OCI-LY7 (cell line): ENCODE data around the gene NPHS1. TPM values are rescaled to one million over a fixed set of nuclear protein-coding genes. Genes with fewer than 3 reads are reported as not detected.

Experiments
- BruUV-seq: library from RNA; stranded (reverse); fragments of 400-500 nt; replicated peaks from 2 replicates; lab custom pipeline; 2021; lab: Mats Ljungman, UMichigan
- CTCF ChIA-PET: fragments of 300-600 bp; sonication (Branson Sonifier 250); formaldehyde crosslinking; loops from one replicate; lab custom pipeline; 2022; ENCODE audit warnings: antibody characterized with exemption; ENCODE audit not compliant: unreplicated experiment; lab: Charles Lee
- POLR2A ChIA-PET: fragments of 300-600 bp; sonication (Branson Sonifier 250); formaldehyde crosslinking; loops from one replicate; lab custom pipeline; 2022; ENCODE audit warnings: antibody characterized with exemption; lab: Charles Lee
- DNase-seq: peaks from one replicate; pipeline ENCODE4 v3.0.0-alpha.2; 2015; ENCODE audit warnings: low spot score
- H2AFZ ChIP-seq: fragments of 200-600 bp; sonication (generic), shearing (Covaris generic); 2 replicates; pipeline ENCODE4 v1.6.1; 2014; ENCODE audit warnings: mild to moderate bottlenecking, antibody characterized with exemption, low read length, moderate library complexity
- H3K27ac ChIP-seq: fragments of 200-600 bp; sonication (generic); 2 replicates; pipeline ENCODE4 v1.5.1; 2014; ENCODE audit warnings: mixed run types, low read depth, mild to moderate bottlenecking, moderate library complexity, low read length, inconsistent platforms; ENCODE audit not compliant: poor library complexity, severe bottlenecking
- H3K36me3 ChIP-seq: fragments of 200-600 bp; sonication (generic); 2 replicates; pipeline ENCODE4 v1.6.1; 2014; ENCODE audit warnings: mild to moderate bottlenecking, antibody characterized with exemption, low read length, moderate library complexity, mixed read lengths; ENCODE audit not compliant: insufficient read depth
- H3K4me1 ChIP-seq: fragments of 200-600 bp; sonication (generic); 2 replicates; pipeline ENCODE4 v1.5.1; 2014; ENCODE audit warnings: mild to moderate bottlenecking, low read length; ENCODE audit not compliant: insufficient read depth, poor library complexity, severe bottlenecking
- H3K4me2 ChIP-seq: fragments of 200-600 bp; sonication (generic); 2 replicates; pipeline ENCODE4 v1.6.1; 2014; ENCODE audit warnings: mild to moderate bottlenecking, low read length
- H3K4me3 ChIP-seq: fragments of 200-600 bp; sonication (generic); 2 replicates; pipeline ENCODE4 v1.5.1; 2014; ENCODE audit warnings: mild to moderate bottlenecking, low read depth, low read length; ENCODE audit not compliant: poor library complexity, severe bottlenecking
- H3K79me2 ChIP-seq: fragments of 200-600 bp; sonication (generic); 2 replicates; pipeline ENCODE4 v1.6.1; 2016; ENCODE audit warnings: low read depth, mild to moderate bottlenecking, low read length, moderate library complexity, mixed read lengths; ENCODE audit not compliant: insufficient read depth
- H3K9me2 ChIP-seq: fragments of 200-600 bp; sonication (generic); 2 replicates; pipeline ENCODE4 v1.6.1; 2016; ENCODE audit warnings: mild to moderate bottlenecking, low read length, mixed read lengths; ENCODE audit not compliant: insufficient read depth
- H3K9me3 ChIP-seq: fragments of 200-600 bp; sonication (generic); 2 replicates; pipeline ENCODE4 v1.6.1; 2014; ENCODE audit warnings: mild to moderate bottlenecking, mixed run types, low read length, mixed read lengths
- H4K20me1 ChIP-seq: fragments of 200-600 bp; sonication (generic); 2 replicates; pipeline ENCODE4 v1.6.1; 2014; ENCODE audit warnings: mild to moderate bottlenecking, antibody characterized with exemption, low read length, moderate library complexity, mixed read lengths; ENCODE audit not compliant: insufficient read depth
- CTCF ChIP-seq: fragments of 200-600 bp; sonication (generic); conservative IDR thresholded peaks from 2 replicates; pipeline ENCODE4 v1.5.1; 2014; ENCODE audit warnings: mild to moderate bottlenecking, antibody characterized with exemption, low read length, moderate library complexity, mixed read lengths
- EZH2phosphoT487 ChIP-seq: fragments of 200-600 bp; sonication (generic); IDR thresholded peaks from 2 replicates; pipeline ENCODE4 v1.6.1; 2018; ENCODE audit warnings: low read depth, borderline replicate concordance, mild to moderate bottlenecking, mixed run types, antibody characterized with exemption, low read length, moderate library complexity, mixed read lengths
- intact Hi-C: fragments of 100-400 bp; cut with micrococcal nuclease; formaldehyde crosslinking; loops from one replicate; pipeline ENCODE4 v1.10.0; 2022; ENCODE audit not compliant: unreplicated experiment
- total RNA-seq, 2 experiments: library from RNA; depleted of rRNA in 1 of 2; stranded (reverse); fragments of >200 nt in 1 of 2; shearing (Covaris generic) in 1 of 2; gene quantifications; 2 replicates each; pipeline ENCODE4 v1.2.3, GENCODE V29; 2014 to 2022

The NPHS1 gene
- total RNA-seq, 2 experiments from 2014 or later = not detected

- Histone ChIP-seq H3K36me3 (no peaks in the 10 kb centered on the region), H3K4me1 (peaks cover 7% of the 10 kb centered on the region), H3K4me3 (no peak overlapping the region), H3K9me3 (no peaks in the 10 kb centered on the region), H3K79me2 (no peaks in the 10 kb centered on the region), H3K4me2 (no peak overlapping the region), H2AFZ (no peak overlapping the region), H4K20me1 (no peaks in the 10 kb centered on the region), H3K9me2 (no peaks in the 10 kb centered on the region), H3K27ac (no peak overlapping the region)
- intact Hi-C loops = no loop called here
- ChIA-PET POLR2A (no interaction called here), CTCF (no interaction called here)
- no peak for DNase-seq
- BruUV-seq = no TSS peak
- TF ChIP-seq CTCF (peak; percentile 52; the same call in 1 of the 2 replicates), EZH2phosphoT487 (no peak)
Observed at GRCh38 chr19:35851213-35852028, 883 bp downstream of the NPHS1 start.

GRCh38 chr19:35848919-35849505 lies 3.3 kb downstream of the NPHS1 start:
- no peaks in the 10 kb centered on the region for H4K20me1 ChIP-seq
- no peaks in the 10 kb centered on the region for H3K4me1 ChIP-seq
- H3K36me3 ChIP-seq = no peaks in the 10 kb centered on the region
- TF ChIP-seq EZH2phosphoT487 (no peak), CTCF (no peak)
- no peaks in the 10 kb centered on the region for H3K79me2 ChIP-seq
- H3K4me2 ChIP-seq = no peak overlapping the region
- BruUV-seq = no TSS peak
- no peaks in the 10 kb centered on the region for H3K9me3 ChIP-seq
- H2AFZ ChIP-seq = no peak overlapping the region
- no peak overlapping the region for H3K27ac ChIP-seq
- POLR2A ChIA-PET = no interaction called here
- no peak overlapping the region for H3K4me3 ChIP-seq
- no peaks in the 10 kb centered on the region for H3K9me2 ChIP-seq
- no peak for DNase-seq
- intact Hi-C loops = no loop called here
- CTCF ChIA-PET = no interaction called here

DNA sequence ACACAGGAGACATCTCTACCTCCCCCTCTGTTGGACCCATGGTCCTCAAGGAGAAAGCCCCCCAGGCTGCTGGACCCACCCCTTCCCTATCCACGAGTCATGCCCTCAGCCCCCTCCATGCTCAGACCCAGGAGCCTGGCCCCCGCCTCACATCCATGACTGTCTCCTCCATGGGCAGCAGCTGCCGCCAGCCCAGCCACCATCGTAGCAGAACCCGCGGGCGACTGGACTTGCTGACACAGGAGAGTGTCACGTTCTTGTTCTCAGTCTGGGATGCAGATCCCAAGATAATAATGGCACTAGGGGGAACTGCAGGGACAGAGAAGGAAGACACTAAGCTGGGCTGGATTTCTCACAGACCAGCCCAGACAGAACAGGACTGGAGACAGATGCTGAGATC lies 3.8 kb downstream of the NPHS1 start:
- no peak for DNase-seq
- Histone ChIP-seq H3K4me2 (no peak overlapping the region), H3K27ac (no peak overlapping the region), H3K79me2 (no peaks in the 10 kb centered on the region), H2AFZ (no peak overlapping the region), H3K9me2 (no peaks in the 10 kb centered on the region), H4K20me1 (no peaks in the 10 kb centered on the region), H3K4me3 (no peak overlapping the region), H3K9me3 (no peaks in the 10 kb centered on the region), H3K4me1 (no peaks in the 10 kb centered on the region), H3K36me3 (no peaks in the 10 kb centered on the region)
- intact Hi-C loops = no loop called here
- no TSS peak for BruUV-seq
- ChIA-PET POLR2A (no interaction called here), CTCF (no interaction called here)
- TF ChIP-seq CTCF (no peak), EZH2phosphoT487 (no peak)
